LNCaP clone FGC (cell line): Measurements from ENCODE around the gene PTPRG.

Experiments
- DNase-seq: peaks from one replicate; pipeline ENCODE4 v3.0.0-alpha.2; 2011; ENCODE audit warnings: low read depth
- H3K4me3 ChIP-seq: 2 replicates; pipeline ENCODE4 v1.5.1; 2011; ENCODE audit warnings: mild to moderate bottlenecking, low read depth, low read length, control low read depth
- CTCF ChIP-seq: IDR thresholded peaks from 2 replicates; pipeline ENCODE4 v1.5.1; 2012; ENCODE audit warnings: mild to moderate bottlenecking; ENCODE audit not compliant: control insufficient read depth, insufficient read depth; ENCODE audit errors: extremely low read depth

The PTPRG gene

DNA sequence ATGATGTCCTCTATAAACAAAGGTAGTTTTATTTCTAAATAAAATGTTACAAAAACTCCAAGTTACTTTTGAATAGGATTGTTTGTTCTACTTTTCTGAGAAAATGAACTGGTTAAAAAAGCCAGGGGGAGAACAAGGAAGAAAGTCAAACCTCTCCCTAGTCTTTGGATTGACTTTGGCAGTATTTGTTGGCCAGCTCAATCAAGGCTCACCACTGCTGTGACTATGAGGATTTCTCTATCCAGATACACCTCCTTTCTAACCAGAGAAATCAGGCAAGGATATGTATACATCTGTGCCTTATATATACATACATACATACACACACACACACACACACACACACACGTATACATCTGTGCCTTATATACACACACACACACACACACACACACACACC, 704.2 kb downstream of the PTPRG start:
- TF ChIP-seq CTCF: no peak
- DNase-seq: no peak

DNA sequence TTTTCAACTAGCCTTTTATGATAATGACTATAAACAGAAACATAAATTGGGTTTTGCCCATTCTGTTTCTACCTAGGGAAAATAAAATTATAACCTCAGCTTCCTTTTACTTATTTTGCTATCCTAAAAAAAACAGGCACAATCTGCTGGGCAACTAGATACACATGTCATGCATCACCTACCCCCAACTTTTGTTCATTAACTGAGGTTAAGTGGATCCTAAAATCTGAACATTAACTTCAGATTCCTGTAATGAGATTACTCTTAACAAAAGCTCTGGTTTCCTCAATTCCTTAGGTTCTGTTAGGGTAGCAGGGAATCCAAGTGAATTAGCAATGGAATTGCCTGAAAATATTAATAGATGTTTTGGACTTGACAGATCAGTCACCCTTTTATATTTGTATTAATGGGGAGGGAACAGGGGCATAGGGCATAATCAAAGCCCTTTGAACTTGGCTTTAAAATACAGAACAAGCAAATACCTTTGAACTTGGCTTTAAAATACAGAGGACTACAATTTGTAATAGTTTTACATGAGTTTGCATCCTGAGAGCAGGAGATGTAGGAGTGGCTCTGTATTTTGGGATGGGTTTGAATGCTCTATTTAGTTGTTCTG, 705.4 kb downstream of the PTPRG start:
- DNase-seq: no peak
- H3K4me3 ChIP-seq: no peak overlapping the region
- TF ChIP-seq CTCF: no peak

More for the DNA sequence above, 704.2 kb downstream of the PTPRG start:
- H3K4me3 ChIP-seq: no peak overlapping the region

- TF ChIP-seq CTCF: no peak
- DNase-seq: no peak
Observed at GRCh38 chr3:62276658-62277180, 715.3 kb downstream of the PTPRG start.

DNA sequence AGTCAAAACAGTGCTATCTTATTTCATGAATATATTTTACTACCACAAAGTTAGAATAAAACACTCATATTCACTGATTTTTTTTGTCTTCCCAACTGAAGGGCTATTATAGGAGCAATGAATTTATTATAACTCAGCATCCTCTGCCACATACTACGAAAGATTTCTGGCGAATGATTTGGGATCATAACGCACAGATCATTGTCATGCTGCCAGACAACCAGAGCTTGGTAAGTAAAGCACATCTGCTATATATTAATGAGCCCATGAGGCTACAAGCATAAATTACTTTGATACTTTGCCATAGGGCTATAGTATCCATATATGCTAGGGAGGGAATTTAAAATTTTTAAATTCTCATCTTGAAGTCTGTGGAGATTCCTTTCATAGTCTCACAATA, 716.1 kb downstream of the PTPRG start:
- DNase-seq: no peak
- H3K4me3 ChIP-seq: no peak overlapping the region
- no peak for TF ChIP-seq CTCF

More at GRCh38 chr3:62276658-62277180, 715.3 kb downstream of the PTPRG start:
- H3K4me3 ChIP-seq: no peak overlapping the region

DNA sequence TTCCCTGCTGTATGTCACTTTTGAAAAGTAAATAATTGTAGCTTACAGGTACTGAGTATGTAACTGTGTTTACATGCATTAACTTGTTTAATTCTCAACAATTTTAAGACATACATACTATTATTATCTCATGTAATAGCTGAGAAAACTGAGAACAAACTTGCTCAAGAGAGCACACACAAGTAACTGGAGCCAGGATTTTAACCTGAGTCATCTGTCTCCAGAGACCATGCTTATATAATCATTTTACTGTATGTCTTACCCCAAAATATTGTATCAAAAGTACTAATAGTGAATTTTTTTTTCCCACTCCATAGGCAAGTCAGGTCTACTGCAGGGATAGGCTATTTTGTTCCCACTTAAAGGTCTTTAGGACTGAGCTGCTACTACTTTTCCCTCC, 716.6 kb downstream of the PTPRG start:
- no peak for DNase-seq
- no peak overlapping the region for H3K4me3 ChIP-seq
- TF ChIP-seq CTCF: no peak

DNA sequence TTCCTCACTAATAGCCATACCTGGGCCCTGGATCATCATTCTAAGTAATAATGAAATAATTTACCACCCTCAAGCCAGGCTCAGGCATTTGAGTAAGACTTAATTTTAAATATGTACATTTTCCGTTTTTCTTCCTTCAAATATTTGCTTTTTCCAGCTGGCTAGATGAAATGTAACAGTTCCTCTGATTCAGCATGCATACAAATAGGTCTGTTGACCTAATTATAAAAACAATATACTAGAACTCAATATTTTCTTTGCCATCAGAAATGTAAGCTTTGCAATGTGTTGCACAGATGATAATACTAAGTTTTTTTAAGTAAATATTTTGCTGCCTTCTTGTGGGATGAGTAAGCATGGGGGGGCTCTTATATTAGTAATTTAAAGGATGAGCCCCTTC, 720.4 kb downstream of the PTPRG start:
- no peak overlapping the region for H3K4me3 ChIP-seq
- no peak for TF ChIP-seq CTCF
- no peak for DNase-seq

GRCh38 chr3:62284442-62284841, 723.1 kb downstream of the PTPRG start:
- no peak for TF ChIP-seq CTCF
- no peak for DNase-seq
- no peak overlapping the region for H3K4me3 ChIP-seq
